BLaER1 treated with 17β-estradiol and CSF1 and Interleukin-3, amounts not matched to agents 10 nM and 100 nM (cell line): ENCODE measurements around the gene PCID2.

Experiments
- H3K27ac ChIP-seq, 11 experiments: shearing (Covaris generic); formaldehyde crosslinking; 2 replicates each; pipeline ENCODE4 v1.8.1; 2022
- H3K27me3 ChIP-seq, 11 experiments: shearing (Covaris generic); formaldehyde crosslinking; 2 replicates each; pipeline ENCODE4 v1.8.1; 2022
- H3K36me3 ChIP-seq, 11 experiments: shearing (Covaris generic); formaldehyde crosslinking; 2 replicates each; pipeline ENCODE4 v1.8.1; 2022
- H3K4me1 ChIP-seq, 10 experiments: shearing (Covaris generic); formaldehyde crosslinking; 2 replicates each; pipeline ENCODE4 v1.8.1; 2022
- H3K4me2 ChIP-seq, 11 experiments: shearing (Covaris generic); formaldehyde crosslinking; 2 replicates each; pipeline ENCODE4 v1.8.1; 2022
- H3K4me3 ChIP-seq, 10 experiments: shearing (Covaris generic); formaldehyde crosslinking; 2 replicates each; pipeline ENCODE4 v1.8.1; 2022
- H3K9ac ChIP-seq, 11 experiments: shearing (Covaris generic); formaldehyde crosslinking; 2 replicates each; pipeline ENCODE4 v1.8.1; 2022
- H3K9me3 ChIP-seq, 11 experiments: shearing (Covaris generic); formaldehyde crosslinking; replicated peaks in 1 of 11; 2 replicates each; pipeline ENCODE4 v1.8.1; 2022
- H4K20me1 ChIP-seq, 11 experiments: shearing (Covaris generic); formaldehyde crosslinking; 2 replicates each; pipeline ENCODE4 v1.8.1; 2022
- Cebpa-rat ChIP-seq, 11 experiments: shearing (Covaris generic); IDR thresholded peaks; 2 replicates each; pipeline ENCODE4 v1.8.1; 2022

The PCID2 gene

DNA sequence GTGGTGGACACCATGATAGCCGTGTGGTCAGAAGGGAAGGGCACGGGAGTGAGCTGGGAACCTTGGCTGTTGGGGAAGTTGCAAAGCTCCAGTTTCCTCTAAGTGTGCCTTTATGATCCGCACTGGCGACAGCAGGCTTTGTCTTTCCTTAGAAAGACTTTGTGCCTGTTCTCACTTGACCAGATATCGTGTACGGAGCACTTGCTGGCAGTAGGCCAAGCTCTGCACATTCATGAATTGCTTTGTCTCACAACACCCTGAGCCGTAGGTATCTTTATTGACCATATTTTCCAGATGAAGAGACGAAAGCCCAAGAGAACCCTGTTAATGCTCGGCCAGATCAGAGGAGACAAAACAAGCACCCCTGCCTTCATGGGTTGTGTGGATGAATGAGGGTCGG is 16.0 kb upstream of the PCID2 start:
- Histone ChIP-seq H3K4me1 (no peaks in the 10 kb centered on the region), H3K27me3 (no peaks in the 10 kb centered on the region), H4K20me1 (peaks cover 75 to 100% (median 91%) of the 10 kb centered on the region in 11 experiments), H3K27ac (no peak overlapping the region), H3K4me2 (no peak overlapping the region), H3K9ac (no peak overlapping the region), H3K36me3 (peaks cover 89 to 100% (median 98%) of the 10 kb centered on the region in 11 experiments), H3K4me3 (no peak overlapping the region), H3K9me3 (no peaks in the 10 kb centered on the region)
- TF ChIP-seq Cebpa-rat (IDR thresholded peaks at IDR 0.05) = no peak

DNA sequence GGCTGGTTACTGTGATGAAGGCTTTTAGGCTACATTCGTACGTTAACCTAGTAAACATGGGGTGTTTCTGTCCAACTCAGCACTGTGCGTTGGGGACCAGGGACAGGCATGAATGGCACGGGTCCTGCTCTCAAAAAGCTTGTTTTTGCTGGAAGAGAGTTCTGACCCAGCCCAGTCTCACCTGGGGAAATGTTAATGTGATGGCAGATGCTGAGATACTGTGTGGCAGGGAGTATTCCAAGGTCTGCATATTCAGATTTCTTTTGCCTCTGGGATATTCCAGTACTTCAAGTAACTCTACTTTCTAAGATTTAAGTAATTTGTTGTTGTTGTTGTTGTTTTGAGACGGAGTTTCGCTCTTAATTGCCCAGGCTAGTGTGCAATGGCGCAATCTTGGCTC is 14.6 kb upstream of the PCID2 start:
- no peak overlapping the region for H3K4me3 ChIP-seq
- H3K4me2 ChIP-seq = no peak overlapping the region
- H3K9ac ChIP-seq = no peak overlapping the region
- no peaks in the 10 kb centered on the region for H3K9me3 ChIP-seq
- H3K4me1 ChIP-seq = peaks cover 0 to under 1% (median 0%) of the 10 kb centered on the region in 10 experiments; a peak in 2 of 20 replicates
- no peaks in the 10 kb centered on the region for H3K27me3 ChIP-seq
- H3K27ac ChIP-seq = no peak overlapping the region
- no peak for TF ChIP-seq Cebpa-rat (IDR thresholded peaks at IDR 0.05)
- H3K36me3 ChIP-seq = peaks cover 95 to 100% (median 98%) of the 10 kb centered on the region in 11 experiments
- peaks cover 83 to 100% (median 94%) of the 10 kb centered on the region in 11 experiments for H4K20me1 ChIP-seq

DNA sequence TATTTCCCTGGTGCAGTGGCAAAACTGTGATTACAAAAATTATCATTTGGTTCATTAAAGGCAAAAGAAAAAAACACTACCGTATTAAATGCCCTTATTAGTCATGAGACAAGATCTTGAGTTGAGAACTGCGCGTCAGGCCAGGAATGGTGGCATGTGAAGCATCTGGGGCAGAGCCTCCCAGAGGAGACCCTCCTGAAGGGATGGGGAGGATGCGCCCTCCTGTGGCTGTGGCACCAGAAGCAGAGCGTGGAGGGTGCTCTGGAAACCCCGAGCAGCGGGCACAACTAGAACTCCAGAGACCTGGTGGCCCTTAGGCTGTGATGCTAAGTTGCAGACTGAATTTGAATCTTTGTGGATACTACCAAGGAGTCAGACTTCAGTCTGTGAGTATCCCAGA is 12.4 kb upstream of the PCID2 start:
- Histone ChIP-seq H3K27me3 (no peaks in the 10 kb centered on the region), H3K4me1 (peaks cover 0 to 20% (median 4%) of the 10 kb centered on the region in 10 experiments; a peak in 8 of 20 replicates), H3K36me3 (peaks cover 76 to 83% (median 81%) of the 10 kb centered on the region in 11 experiments), H4K20me1 (peaks cover 88 to 100% (median 99%) of the 10 kb centered on the region in 11 experiments), H3K4me3 (no peak overlapping the region), H3K4me2 (no peak overlapping the region), H3K27ac (no peak overlapping the region), H3K9me3 (no peaks in the 10 kb centered on the region), H3K9ac (no peak overlapping the region)
- no peak for TF ChIP-seq Cebpa-rat (IDR thresholded peaks at IDR 0.05)

DNA sequence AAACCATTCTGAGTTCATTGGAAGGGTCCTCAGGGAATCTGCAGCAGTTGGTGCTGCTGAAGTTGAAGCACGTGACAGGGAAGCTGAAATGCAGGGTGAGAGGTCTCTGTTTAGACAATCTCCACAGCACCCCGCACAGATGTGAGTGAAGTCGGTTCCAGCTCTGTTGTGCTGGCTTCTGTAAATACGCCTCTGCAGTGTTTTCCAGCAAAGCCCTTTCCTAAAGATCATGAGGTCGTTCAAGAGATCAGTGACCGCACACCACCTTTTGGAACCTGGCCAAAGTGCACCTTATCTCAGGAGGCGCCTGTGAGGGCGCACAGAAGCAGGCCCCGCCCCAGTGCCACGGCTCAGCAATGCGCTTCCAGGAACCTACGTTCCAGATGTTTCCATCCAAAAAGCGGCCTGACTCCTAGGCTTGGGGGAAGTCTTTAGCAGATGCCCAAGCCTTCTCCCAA is 11.7 kb upstream of the PCID2 start:
- Histone ChIP-seq H4K20me1 (peaks cover 92 to 100% (median 99%) of the 10 kb centered on the region in 11 experiments), H3K4me3 (no peak overlapping the region), H3K27me3 (no peaks in the 10 kb centered on the region), H3K9me3 (no peaks in the 10 kb centered on the region), H3K4me2 (no peak overlapping the region), H3K27ac (no peak overlapping the region), H3K36me3 (peaks cover 69 to 76% (median 73%) of the 10 kb centered on the region in 11 experiments), H3K9ac (no peak overlapping the region), H3K4me1 (peaks cover 0 to 27% (median 7%) of the 10 kb centered on the region in 10 experiments; a peak in 9 of 20 replicates)
- no peak for TF ChIP-seq Cebpa-rat (IDR thresholded peaks at IDR 0.05)

DNA sequence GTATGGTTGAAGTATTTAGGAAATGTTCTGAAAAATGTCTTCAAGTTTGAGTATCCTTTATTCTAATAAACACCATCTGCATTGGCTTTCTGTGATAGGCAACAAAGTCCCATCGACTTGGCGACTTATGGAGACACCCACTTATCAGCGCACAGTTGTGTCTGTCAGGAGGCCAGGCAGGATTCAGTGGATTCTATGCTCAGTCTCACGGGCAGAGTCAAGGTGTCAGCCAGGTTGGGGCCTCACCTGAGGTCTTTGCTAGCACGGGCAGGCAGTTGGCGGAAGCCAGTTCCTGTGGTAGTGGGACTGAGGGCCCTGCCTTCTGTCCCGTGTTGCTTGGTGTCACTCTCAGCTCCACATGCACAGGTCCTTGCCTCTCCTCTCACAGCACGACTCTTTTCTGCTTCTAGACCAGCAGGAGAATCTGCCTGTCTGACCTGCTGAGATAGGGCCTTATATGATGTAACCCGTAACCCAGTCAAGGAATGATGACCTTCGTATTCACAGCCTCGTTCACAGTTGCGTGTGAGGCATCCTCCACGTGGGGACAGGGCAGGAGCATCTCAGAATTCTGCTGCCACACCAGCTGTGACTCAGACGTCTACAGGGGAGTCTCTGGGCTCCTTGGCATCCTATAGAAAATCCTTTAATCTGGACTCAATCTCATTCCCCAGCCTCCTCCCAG is 10.9 kb upstream of the PCID2 start:
- Histone ChIP-seq H3K9ac (no peak overlapping the region), H3K4me1 (peaks cover 0 to 35% (median 10%) of the 10 kb centered on the region in 10 experiments; a peak in 9 of 20 replicates), H3K36me3 (peaks cover 61 to 74% (median 69%) of the 10 kb centered on the region in 11 experiments), H3K4me3 (no peak overlapping the region), H3K27ac (no peak overlapping the region), H3K4me2 (no peak overlapping the region), H3K27me3 (no peaks in the 10 kb centered on the region), H3K9me3 (no peaks in the 10 kb centered on the region), H4K20me1 (peaks cover 94 to 100% (median 99%) of the 10 kb centered on the region in 11 experiments)
- no peak for TF ChIP-seq Cebpa-rat (IDR thresholded peaks at IDR 0.05)

DNA sequence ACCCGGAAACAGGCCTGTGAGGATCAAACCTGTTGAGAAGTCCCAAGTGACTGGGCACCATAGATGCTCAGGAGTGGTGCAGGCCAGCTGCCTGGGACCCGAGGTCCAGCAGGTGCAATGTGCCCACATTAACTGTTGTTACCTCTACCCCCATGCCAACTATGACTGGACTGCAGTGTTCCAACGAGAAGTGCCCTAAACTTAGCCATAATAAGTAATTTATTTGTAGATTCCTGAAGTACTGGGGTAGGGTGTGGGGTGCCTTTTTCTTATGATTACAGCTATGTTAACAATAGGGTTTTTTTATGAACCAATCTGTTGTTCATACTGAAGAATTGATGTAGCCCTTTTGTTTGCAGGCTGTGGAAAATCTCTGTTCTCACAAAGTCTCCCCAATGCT is 10.1 kb upstream of the PCID2 start:
- Histone ChIP-seq H3K4me3 (no peak overlapping the region), H3K9me3 (no peaks in the 10 kb centered on the region), H3K9ac (no peak overlapping the region), H3K27me3 (no peaks in the 10 kb centered on the region), H3K36me3 (peaks cover 60 to 74% (median 68%) of the 10 kb centered on the region in 11 experiments), H3K4me1 (peaks cover 0 to 43% (median 10%) of the 10 kb centered on the region in 10 experiments; a peak in 9 of 20 replicates), H4K20me1 (peaks cover 96 to 100% (median 100%) of the 10 kb centered on the region in 11 experiments), H3K4me2 (no peak overlapping the region), H3K27ac (no peak overlapping the region)
- TF ChIP-seq Cebpa-rat (IDR thresholded peaks at IDR 0.05) = no peak

DNA sequence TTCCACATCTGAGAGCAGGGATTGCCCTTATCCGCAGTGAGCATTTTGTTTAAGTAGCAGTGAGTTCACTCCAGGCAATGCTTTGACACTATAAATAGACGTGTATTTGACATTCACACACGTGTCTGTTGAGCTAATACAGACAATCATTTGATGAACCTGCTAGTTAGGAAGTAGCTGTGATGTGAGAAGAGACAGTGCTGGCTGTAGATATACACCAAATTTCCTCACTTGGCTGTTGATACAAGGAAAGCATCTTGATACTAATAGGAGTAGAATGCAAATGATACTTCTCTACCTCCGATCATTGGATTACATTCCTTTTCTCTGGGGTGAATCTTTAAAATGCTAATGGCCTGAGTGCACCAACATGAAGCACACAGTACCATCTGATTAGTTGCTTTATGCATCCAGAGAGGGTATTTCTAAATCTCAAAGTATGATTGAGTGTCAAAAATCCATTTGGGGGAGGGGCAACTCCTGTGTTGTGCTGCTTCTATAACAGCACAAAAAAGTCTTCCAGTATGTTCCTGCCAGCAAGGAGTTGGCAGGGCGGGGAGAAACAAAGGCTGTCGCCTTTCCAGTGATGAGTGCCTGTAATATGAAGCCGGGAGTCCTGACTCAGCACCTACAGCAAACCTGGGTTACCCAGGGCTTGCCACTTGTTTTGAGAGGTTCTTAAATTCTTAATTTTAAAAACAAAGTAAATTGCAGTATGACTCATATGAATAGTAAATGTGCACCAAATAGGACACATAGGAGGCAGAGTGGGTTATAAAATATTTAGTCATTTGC is 8.0 kb upstream of the PCID2 start:
- Histone ChIP-seq H3K4me2 (peak overlapping the region in 4 of 11 experiments; percentile 12 to 46 (median 30); a peak in 5 of 22 replicates), H3K36me3 (peaks cover 56 to 73% (median 68%) of the 10 kb centered on the region in 11 experiments), H3K9ac (peak overlapping the region in 1 of 11 experiments; percentile 38; a peak in 1 of 22 replicates)

DNA sequence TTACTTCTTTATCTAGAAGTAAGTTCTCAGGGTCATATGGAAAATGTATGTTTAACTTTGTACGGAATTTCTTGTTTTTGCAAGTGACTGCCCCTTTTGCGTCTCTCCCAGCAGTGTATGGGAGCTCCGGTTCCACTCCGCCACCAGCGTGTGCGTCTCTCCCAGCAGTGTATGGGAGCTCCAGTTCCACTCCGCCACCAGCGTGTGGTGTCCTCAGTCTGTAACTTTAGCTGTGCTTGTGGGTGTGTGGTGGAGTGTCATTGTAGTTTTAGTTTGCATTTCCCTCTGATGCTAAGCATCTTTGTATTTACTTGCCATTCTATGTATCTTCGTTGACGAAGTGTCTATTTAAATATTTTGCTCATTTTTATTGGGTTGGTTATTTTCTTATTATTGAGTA is 3.3 kb upstream of the PCID2 start:
- no peak overlapping the region for H3K27ac ChIP-seq
- peak overlapping the region; percentile 79 to 96 (median 90); a peak in 17 of 22 replicates for H3K4me2 ChIP-seq
- H3K27me3 ChIP-seq = no peaks in the 10 kb centered on the region
- TF ChIP-seq Cebpa-rat (IDR thresholded peaks at IDR 0.05) = no peak
- H3K4me1 ChIP-seq = peaks cover 27 to 73% (median 43%) of the 10 kb centered on the region in 10 experiments
- 0 out of 22 replicates have a peak, but pooled peaks cover 0 to 3% (median 0%) of the 10 kb centered on the region in 11 experiments for H3K9me3 ChIP-seq
- H4K20me1 ChIP-seq = peaks cover 59 to 74% (median 68%) of the 10 kb centered on the region in 11 experiments
- peaks cover 23 to 46% (median 41%) of the 10 kb centered on the region in 11 experiments for H3K36me3 ChIP-seq
- H3K4me3 ChIP-seq = peak overlapping the region in 3 of 10 experiments; percentile 86 to 87 (median 86); a peak in 3 of 20 replicates
- H3K9ac ChIP-seq = no peak overlapping the region

More for the DNA sequence above, 8.0 kb upstream of the PCID2 start:
- TF ChIP-seq Cebpa-rat (IDR thresholded peaks at IDR 0.05) = no peak
- Histone ChIP-seq H3K9me3 (0 out of 22 replicates have a peak, but pooled peaks cover 0 to 3% (median 0%) of the 10 kb centered on the region in 11 experiments), H3K27me3 (no peaks in the 10 kb centered on the region), H4K20me1 (peaks cover 95 to 100% (median 100%) of the 10 kb centered on the region in 11 experiments), H3K4me3 (no peak overlapping the region), H3K27ac (no peak overlapping the region; a peak in 1 of 22 replicates), H3K4me1 (peaks cover 3 to 64% (median 22%) of the 10 kb centered on the region in 10 experiments)
